B cell (primary cell): ENCODE results near the gene POU5F1.

Experiments
- CTCF ChIP-seq: fragments of 200-600 bp; IDR thresholded peaks from one replicate; pipeline ENCODE4 v1.8.0; 2022; ENCODE audit warnings: antibody characterized with exemption, mild to moderate bottlenecking
- EZH2 ChIP-seq: IDR thresholded peaks from 2 replicates; pipeline ENCODE4 v1.6.1; 2012; ENCODE audit warnings: borderline replicate concordance, low read depth, mild to moderate bottlenecking, moderate library complexity, low read length; ENCODE audit not compliant: insufficient read depth, poor library complexity, severe bottlenecking

GRCh38 chr6:31157513-31158139 is 12.9 kb downstream of the POU5F1 start, which contains the start of gene CCHCR1:
- TF ChIP-seq CTCF (no peak), EZH2 (no peak)
